Adrenal gland (tissue), 12 donors: ENCODE results near the gene S100A5. TPM values are rescaled to one million over a fixed set of nuclear protein-coding genes. Genes with fewer than 3 reads are reported as not detected.

Source experiments
- DNase-seq, 7 donors: peaks; one replicate each; pipeline ENCODE4 v3.0.0-alpha.2; 2019 to 2020
- H3K27ac ChIP-seq, 5 donors: fragments of 200-600 bp; sonication (generic) in 4 of 5; 1 replicate in 3 of 5; 2 replicates in 2 of 5; pipeline versions ENCODE4 v1.5.1 to v1.8.0; 2016 to 2020; ENCODE audit warnings: mild to moderate bottlenecking in 1 of 5
- H3K27me3 ChIP-seq: fragments of 200-600 bp; 2 replicates; pipeline ENCODE4 v1.8.0; 2021
- H3K36me3 ChIP-seq, 2 donors: fragments of 200-600 bp; replicated peaks in 1 of 2; 1 replicate in 1 of 2; 2 replicates in 1 of 2; pipeline versions ENCODE4 v1.5.1 to v1.8.0; 2018 to 2022
- H3K4me1 ChIP-seq, 2 donors: fragments of 200-600 bp; replicated peaks in 1 of 2; 1 replicate in 1 of 2; 2 replicates in 1 of 2; pipeline versions ENCODE4 v1.5.1 to v1.8.0; 2018 to 2021
- H3K4me3 ChIP-seq, 4 donors: fragments of 200-600 bp; sonication (generic) in 3 of 4; one replicate each; pipeline ENCODE4 v1.5.1; 2016 to 2018
- H3K9me3 ChIP-seq, 3 donors: fragments of 200-600 bp; sonication (generic) in 1 of 3; replicated peaks in 1 of 3; 1 replicate in 2 of 3; 2 replicates in 1 of 3; pipeline versions ENCODE4 v1.5.1 to v1.8.0; 2016 to 2021
- POLR2A ChIP-seq, 2 donors: fragments of 450-650 bp; IDR thresholded peaks; one replicate each; pipeline ENCODE4 v1.6.1; 2017; ENCODE audit warnings: antibody characterized with exemption in 2 of 2, mild to moderate bottlenecking in 2 of 2, moderate library complexity in 1 of 2
- WGBS, 4 donors: extraction: QIAGEN DNeasy Blood & Tissue Kit in 2 of 4; methylation state at CpG; one replicate each; pipeline versions ENCODE4 v1.1.5 to v1.1.7; 2013 to 2017; 5-methylcytosine and 5-hydroxymethylcytosine counted together
- intact Hi-C, 2 donors: fragments of 100-400 bp; cut with DNase I; formaldehyde crosslinking; loops; one replicate each; pipeline versions ENCODE4 v1.14.1 to v1.15.0; 2022 to 2023
- polyA plus RNA-seq, 3 donors: library from polyadenylated mRNA; stranded (reverse); fragments of 200-250 nt in 2 of 3; fragments of 350-450 nt in 1 of 3; fragmentation: Illumina TruSeq in 1 of 3; extraction: RNeasy Lipid Tissue Mini Kit (QIAGEN cat#74804) in 1 of 3; gene quantifications; one replicate each; pipeline ENCODE4 v1.2.3, GENCODE V29; 2013 to 2014
- total RNA-seq, 9 donors: library from RNA; depleted of rRNA in 4 of 9; stranded (reverse); fragments of >200 nt in 4 of 9; fragments of 120-200 nt in 1 of 9; fragmentation: NEBNext Ultra II Directional in 1 of 9; extraction: Animal tissue kit (Norgen Biotek cat#: 25700) in 1 of 9; gene quantifications; one replicate each; pipeline versions ENCODE4 v1.1.0 to v1.2.4, GENCODE V29; 2013 to 2023
- TF ChIP-seq, protein P1 (sequence below), 6 experiments: fragments of 450-650 bp in 4 of 6; fragments of 200-600 bp in 2 of 6; sonication (generic) in 1 of 6; IDR thresholded peaks; 1 replicate in 5 of 6; 2 replicates in 1 of 6; pipeline versions ENCODE4 v1.5.1 to v1.8.0; 2016 to 2021; ENCODE audit warnings: antibody characterized with exemption in 6 of 6, mild to moderate bottlenecking in 2 of 6, moderate library complexity in 1 of 6
- donor health status: healthy with polysubstance abuse.
- donor health status: Bipolar disorder and iron deficiency.
- donor health status: DM: yes; HTN: yes; CAD: no.
- donor health status: DM: no; HTN: no; CAD: no.
- donor health status: DM: no; HTN: no; CAD: no.
- donor health status: DM: yes; HTN: yes; CAD: no.

The S100A5 gene
- total and polyA plus RNA-seq, 12 donors: 0.17 TPM; not detected in 11

DNA sequence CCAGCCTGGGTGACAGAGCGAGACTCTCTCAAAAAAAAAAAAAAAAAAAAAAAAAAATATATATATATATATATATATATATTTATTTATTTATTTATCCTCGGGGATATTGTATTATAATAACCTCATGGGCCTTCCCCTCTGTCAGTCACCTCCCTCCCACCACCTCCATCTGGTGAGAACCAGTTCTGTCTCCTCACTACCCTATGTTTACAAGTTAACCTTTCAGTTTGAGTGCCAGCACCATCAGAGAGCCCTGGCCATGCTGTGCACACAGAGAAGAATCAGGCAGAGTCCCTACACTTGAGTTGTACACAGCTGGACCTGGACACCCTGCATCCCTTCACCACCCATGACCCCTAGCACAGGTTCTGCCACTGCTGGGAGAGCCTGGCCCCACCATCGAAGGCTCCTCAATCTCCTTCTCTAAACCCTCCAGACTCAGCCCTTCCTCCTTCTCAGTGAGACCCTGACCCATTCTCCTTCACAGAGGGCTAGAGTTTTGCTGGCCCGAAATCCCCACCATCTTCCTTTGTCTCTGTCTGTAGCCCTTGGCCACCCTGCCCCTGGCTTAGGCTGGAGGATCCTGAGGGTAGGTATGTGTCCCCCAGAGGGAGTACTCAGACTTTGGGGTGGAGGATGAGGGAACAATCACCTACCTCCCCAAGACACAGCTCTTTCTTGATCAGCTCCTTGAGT lies 1.2 kb downstream of the S100A5 start:
- H3K4me1 ChIP-seq: peaks cover 27 to 35% of the 10 kb centered on the region in 2 donors
- no peaks in the 10 kb centered on the region for H3K9me3 ChIP-seq
- H3K27ac ChIP-seq: no peak overlapping the region
- TF ChIP-seq POLR2A (IDR thresholded peaks at IDR 0.05): no peak
- TF ChIP-seq, protein P1, sequence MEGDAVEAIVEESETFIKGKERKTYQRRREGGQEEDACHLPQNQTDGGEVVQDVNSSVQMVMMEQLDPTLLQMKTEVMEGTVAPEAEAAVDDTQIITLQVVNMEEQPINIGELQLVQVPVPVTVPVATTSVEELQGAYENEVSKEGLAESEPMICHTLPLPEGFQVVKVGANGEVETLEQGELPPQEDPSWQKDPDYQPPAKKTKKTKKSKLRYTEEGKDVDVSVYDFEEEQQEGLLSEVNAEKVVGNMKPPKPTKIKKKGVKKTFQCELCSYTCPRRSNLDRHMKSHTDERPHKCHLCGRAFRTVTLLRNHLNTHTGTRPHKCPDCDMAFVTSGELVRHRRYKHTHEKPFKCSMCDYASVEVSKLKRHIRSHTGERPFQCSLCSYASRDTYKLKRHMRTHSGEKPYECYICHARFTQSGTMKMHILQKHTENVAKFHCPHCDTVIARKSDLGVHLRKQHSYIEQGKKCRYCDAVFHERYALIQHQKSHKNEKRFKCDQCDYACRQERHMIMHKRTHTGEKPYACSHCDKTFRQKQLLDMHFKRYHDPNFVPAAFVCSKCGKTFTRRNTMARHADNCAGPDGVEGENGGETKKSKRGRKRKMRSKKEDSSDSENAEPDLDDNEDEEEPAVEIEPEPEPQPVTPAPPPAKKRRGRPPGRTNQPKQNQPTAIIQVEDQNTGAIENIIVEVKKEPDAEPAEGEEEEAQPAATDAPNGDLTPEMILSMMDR (IDR thresholded peaks at IDR 0.05): no peak
- H3K27me3 ChIP-seq: no peaks in the 10 kb centered on the region
- no peak for DNase-seq
- 87 to 92% (median 88%) methylated on average over 3 to 4 of the region's 4 CpGs for WGBS, 4 donors
- no peaks in the 10 kb centered on the region for H3K36me3 ChIP-seq
- intact Hi-C loops: no loop called here
- H3K4me3 ChIP-seq: no peak overlapping the region

DNA sequence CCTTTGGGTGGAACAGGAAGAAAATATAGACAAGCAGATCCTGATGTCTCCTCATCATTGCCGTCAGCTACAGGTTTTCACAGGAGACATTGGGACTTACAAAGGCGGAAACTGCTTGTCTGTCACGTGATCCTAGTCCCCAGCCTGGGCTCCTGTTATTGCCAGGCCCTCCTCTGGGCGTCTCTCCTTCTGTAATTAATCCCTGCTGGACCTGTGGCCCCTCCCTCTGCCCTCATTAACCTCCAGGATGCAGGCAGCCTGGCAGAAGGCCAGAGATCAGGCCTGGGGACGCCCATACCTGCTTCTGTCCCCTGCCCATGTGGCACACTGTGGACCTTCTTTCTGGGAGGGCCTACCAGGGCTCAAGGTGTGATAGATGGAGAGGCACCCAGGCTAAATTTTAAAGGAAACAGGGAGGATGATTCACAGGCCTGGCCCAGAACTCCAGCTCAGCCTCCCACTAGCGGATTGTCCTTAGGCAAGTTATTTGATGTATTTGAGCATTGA lies 2.4 kb downstream of the S100A5 start:
- no peak overlapping the region for H3K27ac ChIP-seq
- intact Hi-C loops: no loop called here
- TF ChIP-seq POLR2A (IDR thresholded peaks at IDR 0.05): no peak
- TF ChIP-seq, protein P1 (IDR thresholded peaks at IDR 0.05): no peak
- WGBS, 4 donors: 81 to 89% (median 85%) methylated on average over 6 of the region's 6 CpGs
- no peaks in the 10 kb centered on the region for H3K36me3 ChIP-seq
- H3K4me1 ChIP-seq: peaks cover 27 to 35% of the 10 kb centered on the region in 2 donors
- no peak overlapping the region for H3K4me3 ChIP-seq
- no peaks in the 10 kb centered on the region for H3K27me3 ChIP-seq
- H3K9me3 ChIP-seq: no peaks in the 10 kb centered on the region
- DNase-seq: no peak

DNA sequence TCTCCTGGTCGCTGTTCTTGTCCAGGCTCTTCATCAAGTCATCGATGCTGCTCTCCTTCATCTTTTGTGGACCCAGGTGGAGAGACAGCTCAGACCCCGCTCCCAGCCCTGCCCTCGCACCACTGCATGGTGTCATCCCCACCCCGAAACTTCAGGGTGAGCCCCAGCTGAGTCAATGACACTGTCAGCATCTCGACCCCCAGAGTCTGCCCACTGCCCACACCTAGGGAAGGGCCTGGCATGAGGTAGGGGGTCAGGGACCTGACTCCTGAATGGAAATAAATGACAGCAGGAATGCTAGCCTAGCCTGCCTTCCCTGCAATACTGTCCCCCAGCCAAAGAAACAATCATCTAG lies 3.4 kb downstream of the S100A5 start:
- intact Hi-C loops: no loop called here
- TF ChIP-seq POLR2A (IDR thresholded peaks at IDR 0.05): no peak
- TF ChIP-seq, protein P1 (IDR thresholded peaks at IDR 0.05): no peak
- Histone ChIP-seq H3K4me1 (peaks cover 23 to 37% of the 10 kb centered on the region in 2 donors), H3K27me3 (no peaks in the 10 kb centered on the region), H3K27ac (no peak overlapping the region), H3K4me3 (no peak overlapping the region), H3K9me3 (no peaks in the 10 kb centered on the region), H3K36me3 (no peaks in the 10 kb centered on the region)
- no peak for DNase-seq
- 98 to 99% (median 98%) methylated on average over 5 to 6 of the region's 6 CpGs for WGBS, 4 donors

DNA sequence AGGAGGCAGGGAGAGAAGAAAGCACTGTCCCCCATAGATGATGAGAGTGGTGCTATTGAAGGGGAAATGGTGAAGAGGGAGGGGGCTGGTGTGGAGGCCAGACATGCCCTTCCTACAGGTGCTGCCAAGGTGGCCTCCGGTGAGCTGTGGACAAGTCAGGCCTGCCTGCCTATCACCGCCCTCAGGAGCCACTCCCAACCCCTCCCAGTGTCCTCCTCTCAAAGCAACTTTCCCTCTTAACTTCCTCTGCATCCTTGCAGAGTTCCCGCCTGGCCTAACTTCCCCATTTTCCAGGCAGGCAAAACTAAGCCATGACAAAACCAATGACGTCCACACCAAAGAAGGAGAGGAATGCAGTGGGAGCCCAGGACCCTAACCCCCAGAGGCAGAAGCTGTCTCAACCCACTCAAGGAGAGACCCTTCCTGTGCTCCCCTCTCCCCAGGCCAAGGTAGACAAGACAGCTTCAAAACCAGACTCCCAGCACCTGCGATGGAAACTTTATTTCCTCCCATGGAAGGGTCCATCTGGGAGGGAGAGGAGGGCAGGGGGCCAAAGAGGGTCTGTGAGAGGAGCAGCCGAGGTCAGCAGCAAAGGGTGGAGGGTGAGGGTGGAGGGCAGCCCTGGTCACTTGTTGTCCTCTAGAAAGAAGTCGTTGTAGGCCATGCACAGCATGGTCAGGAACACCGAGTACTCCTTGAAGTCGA lies 3.9 kb downstream of the S100A5 start:
- Histone ChIP-seq H3K4me1 (peaks cover 22 to 35% of the 10 kb centered on the region in 2 donors), H3K36me3 (no peaks in the 10 kb centered on the region), H3K9me3 (no peaks in the 10 kb centered on the region), H3K27ac (peak overlapping the region in 4 of 5 donors; percentile 83 to 94 (median 90)), H3K27me3 (no peaks in the 10 kb centered on the region), H3K4me3 (peak overlapping the region in 2 of 4 donors; percentile 18 to 65)
- 84 to 92% (median 86%) methylated on average over 8 to 9 of the region's 9 CpGs for WGBS, 4 donors
- no peak for TF ChIP-seq POLR2A (IDR thresholded peaks at IDR 0.05)
- TF ChIP-seq, protein P1 (IDR thresholded peaks at IDR 0.05): no peak
- intact Hi-C loops: no loop called here
- no peak for DNase-seq
